Endothelial cell of hepatic sinusoid (primary cell): ENCODE measurements around the gene PLXNB1.

Source experiments
- in situ Hi-C: cut with HindIII; loops from 2 replicates; pipeline ENCODE4 v1.10.0; 2017; ENCODE audit warnings: low sequenced_read_pairs

The PLXNB1 gene, protein sequence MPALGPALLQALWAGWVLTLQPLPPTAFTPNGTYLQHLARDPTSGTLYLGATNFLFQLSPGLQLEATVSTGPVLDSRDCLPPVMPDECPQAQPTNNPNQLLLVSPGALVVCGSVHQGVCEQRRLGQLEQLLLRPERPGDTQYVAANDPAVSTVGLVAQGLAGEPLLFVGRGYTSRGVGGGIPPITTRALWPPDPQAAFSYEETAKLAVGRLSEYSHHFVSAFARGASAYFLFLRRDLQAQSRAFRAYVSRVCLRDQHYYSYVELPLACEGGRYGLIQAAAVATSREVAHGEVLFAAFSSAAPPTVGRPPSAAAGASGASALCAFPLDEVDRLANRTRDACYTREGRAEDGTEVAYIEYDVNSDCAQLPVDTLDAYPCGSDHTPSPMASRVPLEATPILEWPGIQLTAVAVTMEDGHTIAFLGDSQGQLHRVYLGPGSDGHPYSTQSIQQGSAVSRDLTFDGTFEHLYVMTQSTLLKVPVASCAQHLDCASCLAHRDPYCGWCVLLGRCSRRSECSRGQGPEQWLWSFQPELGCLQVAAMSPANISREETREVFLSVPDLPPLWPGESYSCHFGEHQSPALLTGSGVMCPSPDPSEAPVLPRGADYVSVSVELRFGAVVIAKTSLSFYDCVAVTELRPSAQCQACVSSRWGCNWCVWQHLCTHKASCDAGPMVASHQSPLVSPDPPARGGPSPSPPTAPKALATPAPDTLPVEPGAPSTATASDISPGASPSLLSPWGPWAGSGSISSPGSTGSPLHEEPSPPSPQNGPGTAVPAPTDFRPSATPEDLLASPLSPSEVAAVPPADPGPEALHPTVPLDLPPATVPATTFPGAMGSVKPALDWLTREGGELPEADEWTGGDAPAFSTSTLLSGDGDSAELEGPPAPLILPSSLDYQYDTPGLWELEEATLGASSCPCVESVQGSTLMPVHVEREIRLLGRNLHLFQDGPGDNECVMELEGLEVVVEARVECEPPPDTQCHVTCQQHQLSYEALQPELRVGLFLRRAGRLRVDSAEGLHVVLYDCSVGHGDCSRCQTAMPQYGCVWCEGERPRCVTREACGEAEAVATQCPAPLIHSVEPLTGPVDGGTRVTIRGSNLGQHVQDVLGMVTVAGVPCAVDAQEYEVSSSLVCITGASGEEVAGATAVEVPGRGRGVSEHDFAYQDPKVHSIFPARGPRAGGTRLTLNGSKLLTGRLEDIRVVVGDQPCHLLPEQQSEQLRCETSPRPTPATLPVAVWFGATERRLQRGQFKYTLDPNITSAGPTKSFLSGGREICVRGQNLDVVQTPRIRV (N-terminal part only)

DNA sequence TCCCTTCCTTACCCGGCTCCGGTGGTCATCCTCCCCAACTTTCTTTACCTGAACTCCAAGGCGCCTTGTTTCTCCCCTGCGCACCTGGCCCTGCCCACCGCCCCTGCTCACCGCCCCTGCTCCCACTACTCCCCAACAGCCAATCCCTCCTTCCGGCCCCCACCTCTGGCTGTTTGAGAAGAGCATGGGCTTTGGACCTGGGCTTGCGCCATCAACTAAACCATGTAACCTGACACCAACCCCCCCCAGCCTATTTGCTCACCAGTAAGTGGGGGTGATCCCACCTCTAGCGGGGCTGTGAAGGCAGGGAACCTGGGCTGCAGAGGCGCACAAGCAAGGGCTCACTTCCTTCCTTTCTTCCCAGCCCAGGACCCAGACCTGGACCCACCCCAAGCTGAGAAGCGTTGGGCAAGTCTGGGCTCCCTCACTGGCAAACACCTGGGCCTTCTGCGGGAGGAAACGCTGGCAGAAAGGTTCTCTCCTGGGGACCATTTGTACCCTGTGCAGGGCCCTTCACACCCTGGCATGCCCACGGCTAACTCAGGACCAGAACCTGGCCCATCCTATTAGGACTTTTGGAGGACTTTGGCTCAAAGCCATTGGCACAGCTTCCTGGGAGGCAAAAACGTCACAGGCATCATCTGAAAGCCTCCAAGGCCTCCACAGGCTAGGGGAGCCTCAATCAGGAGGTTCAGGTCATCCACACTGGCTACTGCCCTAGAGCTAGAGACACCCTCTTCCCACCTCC, at the start of gene PLXNB1:
TSS of gene PLXNB1 (minus strand) at position 127 of the 748 bp plus-strand sequence. CDS start 5,475 bp downstream, outside the sequence.
- in situ Hi-C loops: loop anchor here (10.0 kb wide), 1 partner anchor 205 kb away; the partner anchor contains the start of gene CAMP

DNA sequence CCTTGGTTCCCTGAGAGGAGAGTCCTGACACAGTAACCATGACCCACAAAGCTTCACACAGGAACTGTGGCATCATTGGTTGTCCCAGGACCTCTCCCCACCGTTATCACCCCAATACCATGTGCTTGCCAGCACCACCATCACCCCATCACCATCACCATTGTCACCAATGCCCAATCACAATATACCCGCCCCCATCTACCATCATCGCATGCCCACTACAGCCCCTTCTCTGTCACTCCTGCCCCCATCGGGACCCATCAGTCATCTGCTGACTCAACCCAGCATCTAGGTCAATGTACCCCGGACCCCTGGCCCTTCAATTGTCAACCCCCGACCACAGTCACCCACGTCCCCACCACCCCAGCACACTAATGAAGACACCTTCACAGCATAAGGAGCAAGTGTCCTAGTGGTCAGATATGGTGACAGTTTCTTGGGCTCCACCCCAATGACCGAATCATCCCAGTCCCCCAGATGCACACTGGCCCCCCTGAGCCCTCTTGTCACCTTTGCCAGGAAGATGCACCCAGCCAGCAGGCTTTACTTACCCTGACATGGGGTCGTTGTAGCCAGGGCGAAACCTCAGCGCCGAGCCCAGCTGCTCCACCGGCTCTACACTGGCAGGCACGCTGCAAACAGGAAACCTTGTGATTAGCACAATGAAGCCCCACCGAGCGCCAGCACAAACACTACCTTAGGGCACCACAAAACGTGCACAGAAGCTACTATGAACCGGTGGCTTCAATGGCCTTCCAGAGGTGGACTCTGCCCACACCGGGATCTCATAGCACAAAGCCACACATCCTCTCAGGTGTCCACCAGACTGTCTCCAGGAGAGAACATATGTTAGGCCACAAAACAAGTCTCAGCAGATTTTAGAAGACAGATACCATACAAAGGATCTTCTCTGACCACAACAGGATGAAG, 49.0 kb upstream of the PLXNB1 start:
- in situ Hi-C loops: loop anchor here (10.0 kb wide), 1 partner anchor 156 kb away; the partner anchor contains the start of gene SLC26A6

DNA sequence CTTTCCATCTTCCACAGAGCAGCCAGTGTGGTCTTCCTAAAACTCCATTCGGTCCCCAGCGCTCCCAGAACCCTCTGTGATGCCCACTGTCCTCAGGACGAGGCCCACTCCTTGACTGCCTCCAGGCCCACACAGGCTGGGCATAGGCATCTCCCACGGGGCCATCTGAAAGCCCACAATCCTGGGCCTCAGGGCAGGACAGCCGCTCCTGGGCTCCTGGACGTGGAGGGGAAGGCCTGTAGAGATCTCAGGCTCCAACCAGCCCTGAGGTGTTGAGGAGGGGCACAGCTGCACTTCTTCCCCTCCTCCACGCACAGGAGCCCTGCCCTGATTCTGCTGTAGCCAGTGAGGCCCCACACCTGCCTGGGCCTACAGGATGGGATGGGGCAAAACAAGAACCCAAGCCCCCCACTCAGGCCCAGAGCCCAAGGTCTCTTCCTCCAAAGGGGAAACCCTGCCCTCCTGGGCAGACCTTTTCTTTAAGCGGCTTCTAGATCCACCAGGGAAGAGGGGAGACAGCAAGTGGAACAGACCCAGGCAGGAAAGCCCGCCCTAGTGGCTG, 48.2 kb upstream of the PLXNB1 start:
- in situ Hi-C loops: loop anchor here (10.0 kb wide), 1 partner anchor 157 kb away; the partner anchor contains the start of gene SLC26A6

DNA sequence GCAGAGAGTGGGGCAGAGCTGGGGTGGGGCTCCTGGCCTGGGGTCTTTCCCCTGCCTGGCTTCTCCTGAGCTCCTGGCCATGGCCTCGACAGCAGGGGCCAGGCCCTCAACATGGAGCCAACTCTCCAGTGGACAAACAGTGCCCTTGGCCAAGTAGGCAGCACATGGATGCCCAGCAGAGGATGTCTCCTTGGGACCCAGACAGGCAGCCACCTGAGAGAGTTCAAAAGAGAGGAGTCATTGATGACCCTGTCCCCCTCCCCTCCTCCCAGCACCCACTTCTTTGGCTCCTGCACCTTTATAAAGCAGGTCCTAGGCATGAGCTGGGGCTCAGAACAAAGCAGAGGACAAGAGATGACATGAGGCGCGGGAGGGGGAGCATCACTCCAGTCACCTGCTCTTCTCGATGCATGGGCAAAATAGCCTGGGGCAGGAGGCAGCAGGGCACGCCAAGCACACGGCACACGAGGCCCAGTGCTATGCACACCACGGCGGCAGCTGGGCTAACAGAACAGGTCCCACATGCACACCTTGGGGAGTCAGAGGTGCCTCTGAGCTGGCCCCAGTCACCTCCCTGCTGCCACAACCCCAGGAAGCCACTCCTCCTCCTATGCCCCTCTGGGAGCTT, 46.7 kb upstream of the PLXNB1 start:
- in situ Hi-C loops: loop anchor here (10.0 kb wide), 1 partner anchor 158 kb away; the partner anchor contains the start of gene SLC26A6

DNA sequence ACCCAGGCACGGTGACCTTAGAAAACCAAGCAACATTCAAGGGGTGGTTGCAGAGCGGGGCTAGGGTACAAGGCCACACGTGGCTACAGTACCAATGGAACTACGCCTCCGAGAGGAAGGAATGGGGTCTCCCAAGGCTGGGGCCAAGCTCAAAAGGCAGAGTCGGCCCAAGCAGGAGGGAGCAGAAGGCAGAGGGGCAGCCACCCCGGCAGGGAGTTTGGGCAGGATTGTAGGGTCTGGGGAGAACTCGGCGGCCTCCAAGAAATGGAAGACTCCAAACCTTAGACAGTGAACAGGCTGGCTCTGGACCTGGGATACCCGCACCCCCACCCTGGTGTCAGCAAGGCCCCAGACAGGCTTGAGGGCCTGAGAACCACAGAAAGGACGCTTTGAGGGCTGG, 45.3 kb upstream of the PLXNB1 start:
- in situ Hi-C loops: loop anchor here (10.0 kb wide), 1 partner anchor 160 kb away; the partner anchor contains the start of gene SLC26A6

DNA sequence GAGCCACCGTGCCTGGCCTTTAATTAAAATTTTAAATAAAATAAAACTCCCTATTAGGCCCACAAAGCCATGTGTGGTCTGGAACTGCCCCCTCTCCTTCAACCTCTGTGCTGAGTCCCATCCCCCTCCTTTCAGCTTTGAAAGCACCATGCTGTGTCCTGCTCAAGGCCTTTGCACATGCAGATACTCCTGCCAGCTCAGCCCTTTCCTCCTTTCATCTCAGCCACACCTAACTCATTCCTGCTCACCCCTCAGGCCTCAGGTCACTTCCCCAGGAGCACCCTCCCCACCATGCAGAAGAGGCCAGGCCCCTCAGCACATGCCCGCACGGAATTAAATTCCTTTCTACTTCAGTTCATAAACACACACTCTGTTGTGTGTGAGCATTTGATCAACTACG, 44.7 kb upstream of the PLXNB1 start:
- in situ Hi-C loops: loop anchor here (5.0 to 10.0 kb wide), 2 partner anchors 78 to 160 kb away; partner anchors contain the start of gene SLC26A6

DNA sequence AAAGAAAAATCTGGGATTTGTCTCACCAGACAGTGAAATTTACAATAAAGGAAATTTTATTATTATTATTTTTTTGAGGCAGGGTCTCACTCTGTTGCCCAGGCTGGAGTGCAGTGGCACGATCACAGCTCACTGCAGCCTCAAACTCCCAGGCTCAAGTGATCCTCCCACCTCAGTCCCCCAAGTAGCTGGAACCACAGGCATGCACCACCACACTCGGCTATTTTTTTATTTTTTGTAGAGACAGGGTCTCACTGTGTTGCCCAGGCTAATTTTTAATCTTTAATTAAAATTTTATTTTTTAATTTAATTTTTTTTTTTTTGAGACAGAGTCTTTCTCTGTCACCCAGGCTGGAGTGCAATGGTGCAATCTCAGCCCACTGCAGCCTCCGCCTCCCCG, 44.1 kb upstream of the PLXNB1 start:
- in situ Hi-C loops: loop anchor here (5.0 to 10.0 kb wide), 2 partner anchors 78 to 161 kb away; partner anchors contain the start of gene SLC26A6

DNA sequence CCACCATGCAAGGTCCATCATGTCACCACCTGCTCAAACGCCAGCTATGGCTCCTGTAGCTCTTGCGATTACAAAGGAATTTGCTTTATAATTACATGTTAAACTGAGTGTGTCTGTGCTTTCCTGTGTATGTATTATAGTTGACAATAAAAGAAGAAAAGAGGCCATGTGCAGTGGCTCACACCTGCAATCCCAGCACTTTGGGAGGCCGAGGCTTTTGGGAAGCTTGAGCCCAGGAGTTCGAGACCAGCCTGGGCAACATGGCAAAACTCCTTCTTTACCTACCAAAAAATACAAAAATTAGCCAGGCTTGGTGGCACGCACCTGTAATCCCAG, 43.7 kb upstream of the PLXNB1 start:
- in situ Hi-C loops: loop anchor here (5.0 to 10.0 kb wide), 2 partner anchors 79 to 161 kb away; partner anchors contain the start of gene SLC26A6

DNA sequence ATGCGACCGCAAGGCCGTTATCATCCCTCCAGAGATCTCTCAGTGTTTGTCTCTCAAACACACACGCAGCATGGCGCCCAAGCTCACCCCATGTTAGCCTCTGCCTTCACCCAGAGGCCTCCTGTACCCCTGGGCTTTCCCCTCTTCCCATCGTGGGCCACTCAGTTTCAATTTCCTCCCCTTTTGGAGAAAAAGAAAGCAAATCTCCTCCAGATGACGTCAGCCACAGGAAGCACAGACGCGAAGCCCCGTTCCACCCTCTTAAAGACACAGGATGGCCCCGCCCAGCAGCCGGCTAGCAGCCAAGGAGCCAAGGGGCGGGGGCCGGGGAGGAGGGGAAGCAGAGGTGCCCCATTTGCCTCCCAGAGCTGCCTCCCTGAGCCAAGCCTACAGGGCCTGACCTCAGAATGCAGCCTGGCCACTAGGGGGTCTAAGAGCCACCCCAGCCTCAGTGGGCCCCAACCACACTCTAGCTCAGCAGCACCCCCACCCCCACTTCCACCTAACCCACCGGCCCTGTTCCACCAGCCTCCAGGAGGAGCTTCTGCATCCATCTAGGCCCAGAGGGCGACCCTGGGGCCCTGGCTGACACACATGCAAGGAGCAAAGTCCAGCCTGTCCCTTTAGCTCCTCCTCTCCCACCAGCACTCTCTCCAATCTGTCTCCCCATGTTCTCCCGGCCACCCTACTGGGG, 43.2 kb upstream of the PLXNB1 start:
- in situ Hi-C loops: loop anchor here (5.0 to 10.0 kb wide), 2 partner anchors 79 to 162 kb away; partner anchors contain the start of gene SLC26A6

DNA sequence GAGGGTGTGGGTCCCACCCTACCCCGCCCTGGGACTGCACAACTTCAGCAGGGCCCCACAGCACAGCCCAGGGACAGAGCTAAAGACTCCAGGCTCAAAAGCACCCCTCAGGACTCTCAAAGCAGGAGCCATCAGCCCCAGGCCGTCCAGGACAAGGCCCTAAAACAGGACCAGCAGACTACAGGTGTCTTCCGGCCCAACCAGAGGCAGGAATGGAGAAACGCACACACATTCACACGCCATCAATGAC, 42.7 kb upstream of the PLXNB1 start:
- in situ Hi-C loops: loop anchor here (5.0 to 10.0 kb wide), 2 partner anchors 80 to 162 kb away; partner anchors contain the start of gene SLC26A6

DNA sequence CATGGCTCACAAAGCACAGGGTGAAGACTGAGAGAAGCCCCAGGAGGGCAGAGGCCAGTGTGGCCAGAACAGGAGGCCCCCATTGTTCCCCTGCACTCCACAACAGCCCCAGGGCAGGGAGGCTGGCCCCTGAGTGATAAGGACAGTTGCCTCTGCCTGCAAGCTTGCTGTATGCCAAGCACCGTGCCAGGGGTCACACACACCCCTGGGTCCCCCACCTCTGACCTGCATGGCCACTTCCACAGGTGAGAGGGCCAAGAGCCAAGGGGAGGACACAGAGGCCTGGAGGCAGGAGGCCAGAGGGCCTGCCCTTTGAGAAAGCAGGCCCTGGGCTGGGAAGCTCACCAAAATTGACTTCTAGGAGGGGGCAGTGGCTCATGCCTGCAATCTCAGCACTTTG, 40.4 kb upstream of the PLXNB1 start:
- in situ Hi-C loops: loop anchor here (5.0 to 10.0 kb wide), 2 partner anchors 82 to 165 kb away; partner anchors contain the start of gene SLC26A6

DNA sequence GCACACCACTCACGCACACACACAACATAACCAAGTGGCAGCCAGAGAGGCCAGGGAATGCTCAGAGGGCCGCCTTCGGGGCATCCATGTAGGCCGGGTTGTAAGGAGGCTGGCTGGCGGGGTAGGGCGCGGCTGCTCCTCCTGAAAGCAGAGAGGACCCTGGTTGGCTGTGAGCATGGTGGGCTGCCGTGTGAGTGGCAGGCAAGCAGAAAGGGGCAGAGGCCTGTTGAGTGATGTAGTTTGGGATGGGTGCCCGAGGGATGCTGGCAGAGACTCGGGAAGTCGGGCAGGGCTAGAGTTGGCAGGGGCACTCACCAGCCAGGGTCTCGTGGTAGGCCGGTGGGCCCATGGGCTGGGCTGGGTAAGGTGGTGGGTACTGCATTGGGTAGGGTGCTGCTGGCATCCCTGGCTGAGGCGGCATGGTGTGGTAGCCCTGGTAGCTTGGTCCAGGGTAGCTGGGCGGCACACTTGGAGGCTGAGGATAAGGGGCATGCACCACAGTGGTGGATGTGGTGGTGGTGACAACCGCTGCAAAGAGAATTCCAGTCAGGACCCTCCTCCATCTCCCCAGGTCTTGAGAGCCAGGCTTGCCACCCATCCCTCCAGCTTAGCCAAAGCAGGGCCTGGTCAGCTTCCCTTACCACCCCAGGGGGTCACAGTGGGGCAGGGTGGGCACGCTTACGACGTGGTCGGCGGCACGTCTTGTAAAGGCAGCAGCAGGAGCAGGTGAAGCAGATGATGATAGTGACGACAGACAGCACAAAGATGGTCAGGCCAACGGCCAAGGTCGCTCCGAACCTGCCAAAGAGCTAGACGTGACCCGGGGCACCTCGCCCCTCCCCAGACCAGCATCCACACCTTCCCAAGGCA, 39.4 kb upstream of the PLXNB1 start:
- in situ Hi-C loops: no loop called here

DNA sequence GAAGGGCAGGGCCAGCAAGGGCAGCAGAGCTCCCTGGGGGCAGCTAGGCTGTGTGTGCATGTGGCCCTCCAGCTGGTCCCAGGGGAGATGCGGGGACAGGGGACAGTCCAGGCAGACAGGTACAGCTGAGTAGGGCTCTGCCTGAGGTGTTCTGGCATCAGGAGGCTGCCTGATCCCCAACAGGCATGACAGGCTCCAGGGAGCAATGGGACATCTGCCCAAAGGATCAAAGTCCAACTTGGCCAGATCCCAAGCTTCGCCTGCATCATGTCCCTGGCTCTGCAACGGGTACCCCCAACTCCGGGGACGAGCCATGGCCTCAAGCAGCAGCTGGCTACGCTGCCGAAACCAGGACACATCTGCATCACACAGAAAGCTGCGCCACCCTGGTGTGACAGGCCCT, 38.4 kb upstream of the PLXNB1 start:
- in situ Hi-C loops: no loop called here

DNA sequence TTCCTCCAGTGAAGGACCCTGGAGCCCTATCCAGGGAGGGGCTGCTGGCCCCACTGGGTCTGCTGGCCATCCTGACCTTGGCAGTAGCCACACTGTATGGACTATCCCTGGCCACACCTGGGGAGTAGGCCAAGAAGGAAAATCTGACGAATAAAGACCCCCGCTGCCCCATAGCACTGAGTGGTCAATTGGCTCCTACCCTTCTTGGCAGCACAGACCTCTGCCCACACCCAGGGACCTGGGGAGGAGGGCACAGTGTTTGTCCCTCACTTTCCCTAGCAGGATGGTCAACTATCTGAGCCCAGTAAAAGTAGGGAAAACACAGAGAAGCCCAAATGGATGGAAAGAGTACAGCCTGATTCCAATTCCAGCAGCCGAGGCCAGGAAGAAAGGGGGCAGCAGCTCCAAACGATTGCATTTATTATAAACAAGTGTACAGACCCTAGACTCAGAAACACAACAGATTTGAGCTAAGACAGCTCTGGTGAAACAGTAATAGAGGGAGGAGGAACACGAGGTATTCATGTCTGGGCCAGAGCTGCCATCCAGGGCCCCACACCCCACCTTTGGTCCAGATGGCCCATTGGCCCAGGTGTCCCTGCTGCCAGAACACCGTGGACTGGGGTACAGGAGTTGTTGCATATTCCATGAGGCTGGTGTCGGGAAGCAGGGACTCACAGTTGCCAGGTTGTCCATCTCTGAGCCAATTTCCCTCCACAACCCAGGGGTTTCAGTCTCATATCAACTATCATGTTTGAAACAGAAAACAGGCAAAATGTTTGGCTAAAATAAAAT, 37.8 kb upstream of the PLXNB1 start:
- in situ Hi-C loops: no loop called here

DNA sequence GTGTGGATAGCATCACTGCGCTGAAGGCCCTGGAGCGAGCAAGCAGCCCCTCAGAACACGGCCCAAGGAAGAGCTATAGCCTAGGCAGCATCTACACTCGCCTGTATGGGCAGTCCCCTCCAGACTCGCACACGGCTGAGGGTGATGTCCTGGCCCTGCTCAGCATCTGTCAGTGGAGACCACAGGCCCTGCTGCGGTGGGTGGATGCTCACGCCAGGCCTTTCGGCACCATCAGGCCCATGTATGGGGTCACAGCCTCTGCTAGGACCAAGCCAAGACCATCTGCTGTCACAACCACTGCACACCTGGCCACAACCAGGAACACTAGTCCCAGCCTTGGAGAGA, 37.2 kb upstream of the PLXNB1 start:
- in situ Hi-C loops: no loop called here
